B cell (primary cell): ENCODE results near the gene CD44. TPM values are rescaled to one million over a fixed set of nuclear protein-coding genes. Genes with fewer than 3 reads are reported as not detected.

ENCODE experiments used
- ATAC-seq: fragments of 200-7000 bp; cut with Tn5 transposase; one replicate; pipeline ENCODE4 v1.10.0; 2021; ENCODE audit warnings: low read depth, mild to moderate bottlenecking, moderate number of reproducible peaks, moderate library complexity
- CTCF ChIA-PET: fragments of 350-600 bp; sonication (Branson Sonifier 250); formaldehyde crosslinking; loops from one replicate; lab custom pipeline; 2021; ENCODE audit warnings: antibody characterized with exemption, inconsistent platforms; lab: Charles Lee
- POLR2A ChIA-PET: fragments of 350-600 bp; sonication (Branson Sonifier 250); formaldehyde crosslinking; loops from one replicate; lab custom pipeline; 2021; ENCODE audit warnings: antibody characterized with exemption; lab: Charles Lee
- DNase-seq: peaks from one replicate; pipeline ENCODE4 v3.0.0; 2013
- H2AFZ ChIP-seq: 2 replicates; pipeline ENCODE4 v1.6.1; 2012; ENCODE audit warnings: mild to moderate bottlenecking, low read depth, low read length; ENCODE audit not compliant: insufficient read depth, poor library complexity, severe bottlenecking
- H3K27ac ChIP-seq, 2 donors: 1 replicate in 1 of 2; 2 replicates in 1 of 2; pipeline ENCODE4 v1.5.1; 2012 to 2013; ENCODE audit warnings: low read length in 2 of 2, mild to moderate bottlenecking in 2 of 2, moderate library complexity in 1 of 2
- H3K27me3 ChIP-seq, 4 experiments: fragments of 200-600 bp in 1 of 4; sonication (generic) in 1 of 4; replicated peaks in 1 of 4; 1 replicate in 2 of 4; 2 replicates in 2 of 4; pipeline versions ENCODE4 v1.6.1 to v1.7.0; 2013 to 2016; ENCODE audit warnings: low read length in 3 of 4, mild to moderate bottlenecking in 2 of 4, mixed read lengths in 1 of 4, moderate library complexity in 1 of 4; ENCODE audit not compliant: insufficient read depth in 4 of 4, control insufficient read depth in 3 of 4; ENCODE audit errors: control extremely low read depth in 1 of 4
- H3K36me3 ChIP-seq, 2 experiments: replicated peaks in 1 of 2; 1 replicate in 1 of 2; 2 replicates in 1 of 2; pipeline versions ENCODE4 v1.6.1 to v1.7.1; 2013; ENCODE audit warnings: low read length in 1 of 2; ENCODE audit not compliant: insufficient read depth in 2 of 2, control insufficient read depth in 1 of 2; ENCODE audit errors: control extremely low read depth in 1 of 2, extremely low read depth in 1 of 2
- H3K4me1 ChIP-seq, 2 donors: fragments of 200-600 bp in 1 of 2; sonication (generic) in 1 of 2; 1 replicate in 1 of 2; 2 replicates in 1 of 2; pipeline versions ENCODE4 v1.5.1 to v1.6.1; 2013 to 2017; ENCODE audit warnings: low read length in 2 of 2; ENCODE audit not compliant: control insufficient read depth in 2 of 2, insufficient read depth in 2 of 2
- H3K4me2 ChIP-seq: replicated peaks from 2 replicates; pipeline ENCODE3; 2012; ENCODE audit warnings: mild to moderate bottlenecking, low read depth, low read length; ENCODE audit not compliant: poor library complexity, severe bottlenecking
- H3K4me3 ChIP-seq, 5 experiments: fragments of 200-600 bp in 1 of 5; sonication (generic) in 1 of 5; 1 replicate in 3 of 5; 2 replicates in 2 of 5; pipeline versions ENCODE4 v1.5.1 to v1.7.0; 2011 to 2016; ENCODE audit warnings: low read length in 4 of 5, mild to moderate bottlenecking in 4 of 5, low read depth in 2 of 5, control low read depth in 1 of 5, moderate library complexity in 1 of 5; ENCODE audit not compliant: insufficient read depth in 1 of 5; ENCODE audit errors: control extremely low read depth in 1 of 5, extremely low read depth in 1 of 5
- H3K79me2 ChIP-seq: fragments of 200-600 bp; sonication (generic); one replicate; pipeline ENCODE4 v1.6.0; 2016; ENCODE audit warnings: low read length; ENCODE audit not compliant: control insufficient read depth, insufficient read depth
- H3K9ac ChIP-seq: fragments of 200-600 bp; sonication (generic); 2 replicates; pipeline ENCODE4 v1.6.1; 2017; ENCODE audit warnings: mild to moderate bottlenecking, low read length, moderate library complexity
- H3K9me3 ChIP-seq, 3 donors: one replicate each; pipeline versions ENCODE4 v1.6.1 to v1.7.1; 2013; ENCODE audit warnings: low read length in 2 of 3; ENCODE audit not compliant: control insufficient read depth in 2 of 3, insufficient read depth in 1 of 3; ENCODE audit errors: control extremely low read depth in 1 of 3
- H4K20me1 ChIP-seq: 2 replicates; pipeline ENCODE4 v1.6.0; 2012; ENCODE audit warnings: mild to moderate bottlenecking, low read length; ENCODE audit not compliant: insufficient read depth, control insufficient read depth, poor library complexity, severe bottlenecking
- H3K27ac Mint-ChIP-seq: one replicate; pipeline ENCODE4 v1.8.0; 2021; ENCODE audit warnings: mixed read lengths
- H3K27me3 Mint-ChIP-seq: one replicate; pipeline ENCODE4 v1.8.0; 2021; ENCODE audit warnings: mixed read lengths
- H3K4me1 Mint-ChIP-seq: one replicate; pipeline ENCODE4 v1.8.0; 2021; ENCODE audit warnings: mixed read lengths
- H3K4me3 Mint-ChIP-seq: one replicate; pipeline ENCODE4 v1.8.0; 2021; ENCODE audit warnings: mixed read lengths
- H3K9me3 Mint-ChIP-seq: one replicate; pipeline ENCODE4 v1.8.0; 2022; ENCODE audit warnings: mixed read lengths; ENCODE audit not compliant: insufficient read depth
- CTCF ChIP-seq: fragments of 200-600 bp; IDR thresholded peaks from one replicate; pipeline ENCODE4 v1.8.0; 2022; ENCODE audit warnings: antibody characterized with exemption, mild to moderate bottlenecking
- EZH2 ChIP-seq: IDR thresholded peaks from 2 replicates; pipeline ENCODE4 v1.6.1; 2012; ENCODE audit warnings: borderline replicate concordance, low read depth, mild to moderate bottlenecking, moderate library complexity, low read length; ENCODE audit not compliant: insufficient read depth, poor library complexity, severe bottlenecking
- WGBS: methylation state at CpG from one replicate; pipeline ENCODE4 v1.1.5; 2013; ENCODE audit warnings: missing lambda C conversion rate; ENCODE audit not compliant: insufficient coverage; 5-methylcytosine and 5-hydroxymethylcytosine counted together
- intact Hi-C: fragments of 100-400 bp; cut with micrococcal nuclease; formaldehyde crosslinking; loops from one replicate; pipeline ENCODE4 v1.10.0; 2022
- polyA plus RNA-seq: library from polyadenylated mRNA; depleted of rRNA; stranded (reverse); fragments of >200 nt; gene quantifications from 2 replicates; pipeline ENCODE4 v1.2.3, GENCODE V29; 2012
- total RNA-seq, 2 donors: library from RNA; stranded (reverse); fragments of 120-200 nt in 1 of 2; gene quantifications; 1 replicate in 1 of 2; 2 replicates in 1 of 2; pipeline versions ENCODE4 v1.2.3 to v1.2.4, GENCODE V29; 2013 to 2022

The CD44 gene
- total and polyA plus RNA-seq, 2 donors (not counting 1 experiment from before 2014, with no cell fraction given): 261 to 896 TPM

GRCh38 chr11:35236667-35237003, 97.7 kb downstream of the CD44 start:
- H3K9ac ChIP-seq: no peak overlapping the region
- peaks cover 22% of the 10 kb centered on the region for H3K4me1 Mint-ChIP-seq
- H4K20me1 ChIP-seq: no peaks in the 10 kb centered on the region
- no peaks in the 10 kb centered on the region for H3K27me3 Mint-ChIP-seq
- H3K79me2 ChIP-seq: no peaks in the 10 kb centered on the region
- peaks cover 0 to 13% of the 10 kb centered on the region in 2 experiments for H3K36me3 ChIP-seq
- H3K9me3 Mint-ChIP-seq: no peaks in the 10 kb centered on the region
- no peak overlapping the region for H3K4me3 Mint-ChIP-seq
- ATAC-seq (no peak), DNase-seq (no peak)
- intact Hi-C loops: loop anchor here (5.0 kb wide), 1 partner anchor 294 kb away; no protein-coding TSS in a partner anchor
- H3K4me2 ChIP-seq: no peak overlapping the region
- H3K4me1 ChIP-seq: peaks cover 6 to 11% of the 10 kb centered on the region in 2 donors
- no peak overlapping the region for H3K27ac ChIP-seq
- CTCF ChIA-PET: interaction anchor here (0.8 to 10.1 kb wide), 8 partner anchors 69 to 310 kb away, joined by 3 to 73 read pairs (median 3); no protein-coding TSS in a partner anchor
- H3K27me3 ChIP-seq: no peaks in the 10 kb centered on the region
- TF ChIP-seq EZH2 (no peak), CTCF (no peak)
- no peak overlapping the region for H3K4me3 ChIP-seq
- no peak overlapping the region for H2AFZ ChIP-seq
- no peak overlapping the region for H3K27ac Mint-ChIP-seq
- 71% methylated on average over 3 of the region's 5 CpGs for WGBS
- H3K9me3 ChIP-seq: peaks cover 0 to 5% (median 3%) of the 10 kb centered on the region in 3 donors
- POLR2A ChIA-PET: no interaction called here

GRCh38 chr11:35237351-35237750, 98.4 kb downstream of the CD44 start:
- no peak overlapping the region for H3K9ac ChIP-seq
- H3K27me3 Mint-ChIP-seq: no peaks in the 10 kb centered on the region
- peaks cover 0 to 5% (median 3%) of the 10 kb centered on the region in 3 donors for H3K9me3 ChIP-seq
- no peak overlapping the region for H3K4me2 ChIP-seq
- CTCF ChIA-PET: interaction anchor here (0.7 to 10.1 kb wide), 46 partner anchors 8 to 650 kb away, joined by 3 to 73 read pairs (median 3); no protein-coding TSS in a partner anchor
- H3K4me3 Mint-ChIP-seq: no peak overlapping the region
- H3K79me2 ChIP-seq: no peaks in the 10 kb centered on the region
- no CpG with 5 or more reads among the region's 1 CpG for WGBS
- H4K20me1 ChIP-seq: no peaks in the 10 kb centered on the region
- no peak overlapping the region for H3K4me3 ChIP-seq
- H3K4me1 ChIP-seq: peaks cover 6 to 11% of the 10 kb centered on the region in 2 donors
- no peak overlapping the region for H3K27ac Mint-ChIP-seq
- H3K27ac ChIP-seq: no peak overlapping the region
- DNase-seq (no peak), ATAC-seq (no peak)
- no peaks in the 10 kb centered on the region for H3K9me3 Mint-ChIP-seq
- H3K27me3 ChIP-seq: no peaks in the 10 kb centered on the region
- peaks cover 0 to 7% of the 10 kb centered on the region in 2 experiments for H3K36me3 ChIP-seq
- TF ChIP-seq EZH2: no peak
- intact Hi-C loops: loop anchor here (5.0 kb wide), 1 partner anchor 295 kb away; no protein-coding TSS in a partner anchor
- H3K4me1 Mint-ChIP-seq: peaks cover 22% of the 10 kb centered on the region
- POLR2A ChIA-PET: no interaction called here
- no peak overlapping the region for H2AFZ ChIP-seq
